ENCODE data around the gene EPB42.
"Not testable (repeated sequence)": the region's sequence is repeated elsewhere in the genome, so short reads cannot be mapped to it uniquely, and the experiment has no call there.

The EPB42 gene

DNA sequence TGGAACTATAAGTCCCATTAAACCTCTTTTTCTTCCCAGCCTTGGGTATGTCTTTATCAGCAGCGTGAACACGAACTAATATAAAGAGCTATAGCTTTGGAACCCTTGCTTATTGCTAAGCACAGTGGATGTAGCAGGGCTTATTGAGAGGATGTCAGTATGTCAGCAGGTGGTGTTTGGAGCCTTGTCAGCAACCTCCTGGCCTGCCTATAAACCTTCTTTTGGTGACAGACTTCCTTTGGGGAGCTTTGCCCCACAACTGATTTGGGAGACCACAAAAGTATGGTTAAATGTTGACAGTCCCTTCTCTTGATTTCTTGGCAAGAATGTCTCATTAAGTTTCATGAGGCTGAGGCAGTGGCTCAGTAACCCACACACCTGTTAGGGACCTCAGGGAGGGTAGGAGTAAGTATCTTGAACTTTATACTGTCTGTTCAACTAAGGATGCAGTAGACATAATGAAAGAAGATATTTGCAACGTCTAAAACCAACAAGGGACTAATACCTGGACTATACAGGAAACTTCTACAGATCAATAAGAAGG lies 20.8 kb downstream of the EPB42 start:
- no peaks in the 10 kb centered on the region for H3K9me3 ChIP-seq (ENCODE audit: low read length)
- no peaks in the 10 kb centered on the region for H3K4me1 ChIP-seq (ENCODE audit: insufficient read depth, low read length)
- no peak overlapping the region for H3K4me3 ChIP-seq (ENCODE audit: low read length)
- no peak overlapping the region for H2AFZ ChIP-seq (ENCODE audit: low read depth, low read length)
- H3K36me3 ChIP-seq (ENCODE audit: insufficient read depth, low read length), result peaks cover 11% of the 10 kb centered on the region
- H3K27me3 ChIP-seq (ENCODE audit: insufficient read depth, low read length), result no peaks in the 10 kb centered on the region

DNA sequence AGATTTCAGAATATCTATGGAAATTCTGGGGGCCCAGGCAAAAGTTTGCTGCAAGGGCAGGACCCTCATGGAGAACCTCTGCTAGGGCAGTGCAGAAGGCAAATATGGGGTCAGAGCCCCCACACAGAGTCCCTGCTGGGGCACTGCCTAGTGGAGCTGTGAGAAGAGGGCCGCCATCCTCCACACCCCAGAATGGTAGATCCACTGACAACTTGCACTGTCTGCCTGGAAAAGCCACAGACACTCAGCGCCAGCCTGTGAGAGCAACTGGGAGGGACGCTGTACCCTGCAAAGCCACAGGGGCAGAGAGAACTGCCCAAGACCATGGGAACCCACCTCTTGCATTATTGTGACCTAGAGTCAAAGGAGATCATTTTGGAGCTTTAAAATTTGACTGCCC lies 21.8 kb downstream of the EPB42 start:
- H3K4me3 ChIP-seq (ENCODE audit: low read length), result no peak overlapping the region
- H3K4me1 ChIP-seq (ENCODE audit: insufficient read depth, low read length), result no peaks in the 10 kb centered on the region
- no peak overlapping the region for H2AFZ ChIP-seq (ENCODE audit: low read depth, low read length)
- no peaks in the 10 kb centered on the region for H3K9me3 ChIP-seq (ENCODE audit: low read length)
- H3K36me3 ChIP-seq (ENCODE audit: insufficient read depth, low read length), result peaks cover 18% of the 10 kb centered on the region
- H3K27me3 ChIP-seq (ENCODE audit: insufficient read depth, low read length), result no peaks in the 10 kb centered on the region

DNA sequence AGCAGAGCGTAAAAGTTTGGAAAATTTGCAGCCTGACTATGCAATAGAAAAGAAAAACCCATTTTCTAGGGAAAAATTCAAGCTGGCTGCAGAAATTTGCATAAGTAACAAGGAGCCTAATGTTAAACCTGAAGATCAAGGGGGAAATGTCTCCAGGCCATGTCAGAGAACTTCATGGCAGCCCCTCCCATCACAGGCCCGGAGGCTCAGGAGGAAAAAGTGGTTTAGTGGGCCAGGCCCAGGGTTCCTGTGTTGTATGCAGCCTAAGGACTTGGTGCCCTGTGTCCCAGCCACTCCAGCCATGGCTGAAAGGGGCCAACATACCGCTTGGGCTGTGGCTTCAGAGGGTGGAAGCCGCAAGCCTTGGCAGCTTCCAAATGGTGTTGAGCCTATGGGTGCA lies 22.3 kb downstream of the EPB42 start:
- not testable (repeated sequence) for H3K9me3 ChIP-seq (ENCODE audit: low read length)
- H3K36me3 ChIP-seq (ENCODE audit: insufficient read depth, low read length), result peaks cover 18% of the 10 kb centered on the region

DNA sequence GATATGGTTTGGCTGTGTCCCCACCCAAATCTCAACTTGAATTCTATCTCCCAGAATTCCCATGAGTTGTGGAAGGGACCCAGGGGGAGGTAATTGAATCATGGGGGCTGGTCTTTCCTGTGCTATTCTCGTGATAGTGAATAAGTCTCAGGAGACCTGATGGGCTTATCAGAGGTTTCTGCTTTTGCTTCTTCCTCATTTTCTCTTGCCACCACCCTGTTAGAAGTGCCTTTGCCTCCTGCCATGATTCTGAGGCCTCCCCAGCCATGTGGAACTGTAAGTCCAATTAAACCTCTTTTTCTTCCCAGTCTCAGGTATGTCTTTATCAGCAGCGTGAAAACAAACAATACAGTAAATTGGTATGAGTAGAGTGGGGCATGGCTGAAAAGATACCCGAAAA lies 23.0 kb downstream of the EPB42 start:
- not testable (repeated sequence) for H3K4me1 ChIP-seq (ENCODE audit: insufficient read depth, low read length); H3K27me3 ChIP-seq (ENCODE audit: insufficient read depth, low read length); H2AFZ ChIP-seq (ENCODE audit: low read depth, low read length); H3K9me3 ChIP-seq (ENCODE audit: low read length); H3K4me3 ChIP-seq (ENCODE audit: low read length)
- peaks cover 24% of the 10 kb centered on the region for H3K36me3 ChIP-seq (ENCODE audit: insufficient read depth, low read length)

More for the DNA sequence above, 22.3 kb downstream of the EPB42 start:
- H3K27me3 ChIP-seq (ENCODE audit: insufficient read depth, low read length); H3K4me3 ChIP-seq (ENCODE audit: low read length); H2AFZ ChIP-seq (ENCODE audit: low read depth, low read length); H3K4me1 ChIP-seq (ENCODE audit: insufficient read depth, low read length): not testable (repeated sequence)

DNA sequence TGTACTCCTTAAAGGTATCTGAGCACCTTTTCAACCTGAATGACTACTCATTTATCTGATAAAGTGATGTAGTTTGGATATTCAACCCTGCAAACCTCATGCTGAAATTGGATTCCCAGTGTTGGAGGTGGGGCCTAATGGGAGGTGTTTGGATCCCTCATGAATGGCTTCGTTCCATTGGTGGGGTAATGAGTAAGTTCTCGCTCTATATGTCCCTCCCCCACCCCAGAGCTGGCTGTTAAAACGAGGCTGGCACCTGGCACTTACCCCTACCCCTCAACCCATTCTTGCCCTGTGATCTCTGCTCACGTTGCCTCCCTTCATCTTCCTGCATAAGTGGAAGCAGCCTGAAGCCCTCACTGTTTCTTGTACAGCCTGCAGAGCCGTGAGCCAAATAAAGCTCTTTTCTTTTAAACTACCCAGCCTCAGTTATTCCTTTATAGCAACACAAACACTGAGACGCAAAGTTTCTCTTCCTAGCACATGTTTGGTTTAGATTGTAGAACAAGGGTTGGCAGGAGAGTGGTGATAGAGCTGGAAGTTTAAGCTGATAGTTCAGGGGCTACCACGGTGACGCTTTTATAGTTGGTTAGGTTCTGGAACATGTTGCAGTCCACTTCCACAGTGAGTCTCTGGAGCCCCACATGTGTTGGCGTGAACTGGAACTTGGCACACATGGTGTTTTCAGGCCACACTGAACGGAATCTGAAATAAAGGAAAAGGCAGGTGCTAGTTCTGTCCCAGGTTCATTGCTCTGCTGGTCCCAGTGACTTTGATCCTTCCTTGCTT lies 23.9 kb downstream of the EPB42 start:
- H3K27me3 ChIP-seq (ENCODE audit: insufficient read depth, low read length), result no peaks in the 10 kb centered on the region
- no peaks in the 10 kb centered on the region for H3K9me3 ChIP-seq (ENCODE audit: low read length)
- peaks cover 32% of the 10 kb centered on the region for H3K36me3 ChIP-seq (ENCODE audit: insufficient read depth, low read length)
- no peaks in the 10 kb centered on the region for H3K4me1 ChIP-seq (ENCODE audit: insufficient read depth, low read length)
- no peak overlapping the region for H3K4me3 ChIP-seq (ENCODE audit: low read length)
- H2AFZ ChIP-seq (ENCODE audit: low read depth, low read length), result no peak overlapping the region

DNA sequence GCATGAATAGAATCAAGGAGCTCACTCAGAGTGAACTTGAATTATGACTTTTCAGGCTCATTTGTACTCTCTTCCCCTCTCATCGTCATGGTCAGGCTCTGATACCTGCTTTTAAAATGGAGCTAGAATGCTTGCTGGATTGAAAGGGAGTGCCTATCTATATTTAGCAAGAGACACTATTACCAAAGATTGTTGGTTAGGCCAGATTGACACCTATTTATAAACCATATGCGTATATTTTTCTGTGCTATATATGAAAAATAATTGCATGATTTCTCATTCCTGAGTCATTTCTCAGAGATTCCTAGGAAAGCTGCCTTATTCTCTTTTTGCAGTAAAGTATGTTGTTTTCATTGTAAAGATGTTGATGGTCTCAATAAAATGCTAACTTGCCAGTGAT lies 26.0 kb downstream of the EPB42 start:
- Histone ChIP-seq H3K36me3 (ENCODE audit: insufficient read depth, low read length) (peaks cover 52% of the 10 kb centered on the region), H3K4me1 (ENCODE audit: insufficient read depth, low read length) (no peaks in the 10 kb centered on the region), H3K4me3 (ENCODE audit: low read length) (no peak overlapping the region)

DNA sequence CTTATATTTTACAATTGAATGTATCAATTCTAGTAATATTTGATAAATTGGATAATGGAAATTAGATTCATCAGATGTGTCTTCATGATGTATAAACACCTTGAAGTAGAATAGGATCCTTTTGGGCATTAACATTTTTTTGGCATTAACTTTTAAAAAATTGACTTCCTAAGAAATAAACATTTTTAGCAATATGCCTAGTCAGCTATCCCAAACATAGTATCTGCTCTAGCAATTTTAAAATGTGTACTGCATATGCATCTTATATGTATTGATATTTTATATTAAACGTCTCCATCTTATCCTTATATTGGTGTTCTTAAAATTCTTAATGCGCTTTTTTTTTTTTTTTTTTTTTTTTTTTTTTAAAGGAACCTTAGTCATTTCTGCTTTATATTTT lies 27.1 kb downstream of the EPB42 start:
- H3K36me3 ChIP-seq (ENCODE audit: insufficient read depth, low read length), result peaks cover 61% of the 10 kb centered on the region
- no peak overlapping the region for H2AFZ ChIP-seq (ENCODE audit: low read depth, low read length)
- no peaks in the 10 kb centered on the region for H3K27me3 ChIP-seq (ENCODE audit: insufficient read depth, low read length)
- no peak overlapping the region for H3K4me3 ChIP-seq (ENCODE audit: low read length)
- H3K4me1 ChIP-seq (ENCODE audit: insufficient read depth, low read length), result no peaks in the 10 kb centered on the region
- H3K9me3 ChIP-seq (ENCODE audit: low read length), result no peaks in the 10 kb centered on the region

More for the DNA sequence above, 26.0 kb downstream of the EPB42 start:
- Histone ChIP-seq H2AFZ (ENCODE audit: low read depth, low read length) (no peak overlapping the region), H3K9me3 (ENCODE audit: low read length) (no peaks in the 10 kb centered on the region), H3K27me3 (ENCODE audit: insufficient read depth, low read length) (no peaks in the 10 kb centered on the region)

DNA sequence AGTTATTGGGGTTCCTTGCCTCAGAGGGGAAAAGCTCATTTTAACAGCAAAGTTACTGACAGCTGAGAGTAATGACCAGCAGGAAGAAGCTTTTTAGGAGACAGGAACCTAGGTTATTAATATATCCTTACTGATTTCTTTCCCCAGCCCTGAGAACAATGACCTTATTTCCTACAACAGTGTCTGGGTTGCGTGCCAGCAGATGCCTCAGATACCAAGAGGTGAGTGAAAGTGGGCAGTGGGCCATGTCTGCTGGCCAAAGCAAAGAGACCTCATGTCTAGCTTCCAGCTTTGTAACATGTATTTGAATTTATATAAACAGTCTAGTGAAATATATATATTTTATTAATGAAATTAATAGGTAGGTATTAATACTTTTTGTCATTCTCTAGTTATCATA lies 30.6 kb downstream of the EPB42 start:
- no peaks in the 10 kb centered on the region for H3K9me3 ChIP-seq (ENCODE audit: low read length)
- H3K4me1 ChIP-seq (ENCODE audit: insufficient read depth, low read length), result peaks cover 9% of the 10 kb centered on the region
- H3K36me3 ChIP-seq (ENCODE audit: insufficient read depth, low read length), result peaks cover 49% of the 10 kb centered on the region
- no peaks in the 10 kb centered on the region for H3K27me3 ChIP-seq (ENCODE audit: insufficient read depth, low read length)
- H3K4me3 ChIP-seq (ENCODE audit: low read length), result no peak overlapping the region
- no peak overlapping the region for H2AFZ ChIP-seq (ENCODE audit: low read depth, low read length)

DNA sequence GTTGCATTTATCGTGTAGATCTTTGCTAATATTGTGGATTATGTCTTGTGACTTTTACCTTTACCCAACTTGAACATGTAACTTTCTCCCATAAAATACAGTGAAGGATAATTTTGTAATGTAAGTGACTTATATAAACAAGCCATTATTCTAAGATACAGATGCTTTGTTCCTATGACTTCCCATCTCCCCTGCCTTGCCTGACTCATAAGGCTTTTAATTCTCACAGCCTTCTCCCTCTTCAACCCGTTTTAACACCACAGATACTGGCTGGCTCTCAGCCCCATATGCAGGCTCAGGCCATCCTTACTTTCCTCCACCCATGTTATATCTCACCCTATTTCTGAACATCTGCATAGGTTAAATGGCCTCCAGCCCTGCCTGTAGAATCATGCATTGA lies 31.5 kb downstream of the EPB42 start:
- Histone ChIP-seq H2AFZ (ENCODE audit: low read depth, low read length) (no peak overlapping the region), H3K9me3 (ENCODE audit: low read length) (no peaks in the 10 kb centered on the region), H3K4me1 (ENCODE audit: insufficient read depth, low read length) (peaks cover 11% of the 10 kb centered on the region), H3K27me3 (ENCODE audit: insufficient read depth, low read length) (no peaks in the 10 kb centered on the region), H3K36me3 (ENCODE audit: insufficient read depth, low read length) (peaks cover 45% of the 10 kb centered on the region), H3K4me3 (ENCODE audit: low read length) (no peak overlapping the region)

DNA sequence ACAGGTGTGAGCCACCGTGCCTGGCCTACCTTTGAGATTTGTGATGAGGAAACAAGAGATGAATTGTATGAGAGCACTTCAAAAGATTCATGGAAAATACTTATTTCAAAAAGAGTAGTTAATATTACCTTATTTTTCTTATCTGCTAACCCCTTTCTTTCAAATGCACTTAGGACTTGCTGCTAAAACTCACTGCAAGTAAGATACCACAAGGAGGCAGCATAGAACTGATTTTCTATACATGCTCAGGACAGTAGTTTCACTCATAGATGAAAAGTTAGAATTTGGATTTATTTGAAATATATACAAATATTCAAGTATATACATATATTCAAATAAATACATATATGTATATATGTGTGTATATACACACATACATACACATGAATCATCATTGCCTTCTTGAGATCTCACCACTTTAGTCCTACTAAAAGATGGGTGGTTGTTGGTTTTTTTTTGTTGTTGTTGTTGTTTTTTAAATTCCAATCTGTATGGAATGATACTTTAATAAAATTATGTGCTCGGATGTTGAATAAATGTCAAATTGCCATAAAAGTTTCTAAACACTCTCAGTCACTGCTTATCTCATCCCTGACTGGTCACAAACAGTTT lies 33.2 kb downstream of the EPB42 start:
- peaks cover 11% of the 10 kb centered on the region for H3K4me1 ChIP-seq (ENCODE audit: insufficient read depth, low read length)
- no peaks in the 10 kb centered on the region for H3K9me3 ChIP-seq (ENCODE audit: low read length)
- no peak overlapping the region for H3K4me3 ChIP-seq (ENCODE audit: low read length)
- peaks cover 35% of the 10 kb centered on the region for H3K36me3 ChIP-seq (ENCODE audit: insufficient read depth, low read length)
- no peak overlapping the region for H2AFZ ChIP-seq (ENCODE audit: low read depth, low read length)
- no peaks in the 10 kb centered on the region for H3K27me3 ChIP-seq (ENCODE audit: insufficient read depth, low read length)

DNA sequence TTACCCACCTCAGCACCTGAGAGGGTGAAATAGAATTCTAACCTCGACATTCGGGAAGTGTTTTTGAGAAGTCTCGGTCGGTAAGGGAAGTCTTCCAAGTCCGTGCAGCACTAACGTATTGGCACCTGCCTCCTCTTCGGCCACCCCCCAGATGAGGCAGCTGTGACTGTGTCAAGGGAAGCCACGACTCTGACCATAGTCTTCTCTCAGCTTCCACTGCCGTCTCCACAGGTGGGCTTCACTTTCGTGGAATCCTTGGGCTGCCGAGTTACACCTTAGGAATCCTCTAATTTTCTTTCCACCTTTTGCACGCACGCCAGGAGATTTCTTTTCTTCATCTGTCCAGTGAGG lies 34.8 kb downstream of the EPB42 start:
- no peaks in the 10 kb centered on the region for H3K27me3 ChIP-seq (ENCODE audit: insufficient read depth, low read length)

DNA sequence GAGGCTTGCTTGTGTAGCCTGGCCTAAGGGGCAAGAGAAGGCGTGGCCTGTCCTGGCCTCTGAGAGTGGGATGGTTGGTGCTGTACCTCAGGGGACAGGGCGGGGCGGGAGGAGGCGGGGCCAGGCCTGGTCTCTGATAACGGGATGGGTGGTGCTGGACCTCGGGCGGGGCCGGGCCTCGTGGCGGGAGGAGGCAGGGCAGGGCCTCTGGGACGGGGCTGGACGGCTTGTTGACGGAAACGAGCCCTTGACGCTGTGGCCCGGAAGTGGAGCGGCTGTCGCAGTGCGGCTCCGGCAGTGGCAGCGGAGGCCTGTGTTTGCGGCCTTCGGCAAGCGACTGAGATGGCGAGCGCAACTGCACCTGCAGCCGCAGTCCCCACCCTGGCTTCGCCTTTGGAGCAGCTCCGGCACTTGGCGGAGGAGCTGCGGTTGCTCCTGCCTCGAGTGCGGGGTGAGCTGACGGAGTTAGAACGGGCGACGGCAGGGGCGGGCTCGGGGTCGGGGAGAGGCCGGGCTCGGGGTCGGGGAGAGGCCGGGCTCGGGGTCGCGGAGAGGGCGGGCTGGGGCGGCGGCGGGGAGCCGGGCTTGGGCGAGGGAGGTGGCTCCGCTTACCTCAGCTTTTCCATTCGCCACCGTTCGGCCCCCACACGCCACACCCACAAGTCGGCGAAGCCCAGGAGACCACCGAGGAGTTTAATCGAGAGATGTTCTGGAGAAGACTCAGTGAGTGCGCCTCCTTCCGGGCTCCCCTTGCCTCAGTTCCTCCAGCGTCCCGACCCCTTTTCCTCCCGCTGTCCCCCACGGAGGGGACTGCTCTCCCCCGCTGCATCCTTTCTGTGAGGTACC lies 35.4 kb downstream of the EPB42 start, which contains the start of gene CCNDBP1:
Gene CCNDBP1, plus strand, starts transcription at position 247 of the 846 bp plus-strand sequence. Its CDS starts 96 bp downstream, at position 343.
- Histone ChIP-seq H3K36me3 (ENCODE audit: insufficient read depth, low read length) (peaks cover 17% of the 10 kb centered on the region), H3K27me3 (ENCODE audit: insufficient read depth, low read length) (no peaks in the 10 kb centered on the region), H3K4me1 (ENCODE audit: insufficient read depth, low read length) (peaks cover 11% of the 10 kb centered on the region), H2AFZ (ENCODE audit: low read depth, low read length) (peak within 1 kb of the TSS; percentile 58), H3K4me3 (ENCODE audit: low read length) (peak within 1 kb of the TSS; percentile 63), H3K9me3 (ENCODE audit: low read length) (no peaks in the 10 kb centered on the region)

More for the DNA sequence above, 34.8 kb downstream of the EPB42 start:
- Histone ChIP-seq H3K36me3 (ENCODE audit: insufficient read depth, low read length) (peaks cover 20% of the 10 kb centered on the region), H3K4me1 (ENCODE audit: insufficient read depth, low read length) (peaks cover 11% of the 10 kb centered on the region), H2AFZ (ENCODE audit: low read depth, low read length) (peak overlapping the region; percentile 58), H3K4me3 (ENCODE audit: low read length) (peak overlapping the region; percentile 63), H3K9me3 (ENCODE audit: low read length) (no peaks in the 10 kb centered on the region)

Data from neuron (in vitro differentiated cells).